GM15510 (cell line): ENCODE results near the gene DRC1.

ENCODE experiments used
- POLR2A ChIP-seq: IDR thresholded peaks from 3 replicates; pipeline ENCODE4 v1.6.1; 2011; ENCODE audit warnings: borderline replicate concordance; ENCODE audit not compliant: insufficient read length; ENCODE audit errors: extremely low read depth

DRC1 gene

GRCh38 chr2:26475832-26476501 is 74.2 kb downstream of the DRC1 start:
- TF ChIP-seq POLR2A: no peak

- TF ChIP-seq POLR2A: no peak
Measured at GRCh38 chr2:26477126-26477910, 75.6 kb downstream of the DRC1 start.

- no peak for TF ChIP-seq POLR2A
Measured at GRCh38 chr2:26477911-26478253, 76.2 kb downstream of the DRC1 start, which contains the start of gene OTOF. TSS of gene OTOF (minus strand) at chr2:26478124.

- TF ChIP-seq POLR2A: no peak
Measured at GRCh38 chr2:26478366-26478765, 76.6 kb downstream of the DRC1 start.

- no peak for TF ChIP-seq POLR2A
Measured at GRCh38 chr2:26479131-26479788, 77.5 kb downstream of the DRC1 start.

- no peak for TF ChIP-seq POLR2A
Measured at GRCh38 chr2:26479789-26480565, 78.3 kb downstream of the DRC1 start.

- TF ChIP-seq POLR2A: no peak
Measured at GRCh38 chr2:26480566-26481423, 79.1 kb downstream of the DRC1 start.

- no peak for TF ChIP-seq POLR2A
Measured at GRCh38 chr2:26481706-26482105, 80.0 kb downstream of the DRC1 start.

- no peak for TF ChIP-seq POLR2A
Measured at GRCh38 chr2:26482211-26483026, 80.7 kb downstream of the DRC1 start.

- TF ChIP-seq POLR2A: no peak
Measured at GRCh38 chr2:26483027-26483326, 81.3 kb downstream of the DRC1 start.

GRCh38 chr2:26483516-26483915 is 81.8 kb downstream of the DRC1 start:
- no peak for TF ChIP-seq POLR2A

GRCh38 chr2:26483957-26484565 is 82.3 kb downstream of the DRC1 start:
- no peak for TF ChIP-seq POLR2A

- no peak for TF ChIP-seq POLR2A
Measured at GRCh38 chr2:26484579-26484978, 82.9 kb downstream of the DRC1 start.

- no peak for TF ChIP-seq POLR2A
Measured at GRCh38 chr2:26485099-26485498, 83.4 kb downstream of the DRC1 start.
